Hypothalamus (tissue), 51 donors: ENCODE measurements around the gene FEN1.

ENCODE experiments used
- DNase-seq, 51 donors: peaks; one replicate each; lab custom pipeline; 2025; lab: John Stamatoyannopoulos, UW

The FEN1 gene

GRCh38 chr11:61838501-61838900 is 45.8 kb downstream of the FEN1 start:
- no peak for DNase-seq

GRCh38 chr11:61838921-61839320 is 46.2 kb downstream of the FEN1 start:
- no peak for DNase-seq

- DNase-seq = no peak
Measured at GRCh38 chr11:61839742-61840141, 47.0 kb downstream of the FEN1 start.

GRCh38 chr11:61840371-61840770 is 47.7 kb downstream of the FEN1 start:
- DNase-seq = no peak

- DNase-seq = peak in 30 of 51 donors; percentile 14 to 76 (median 44)
Measured at GRCh38 chr11:61841636-61842527, 49.2 kb downstream of the FEN1 start.

- no peak for DNase-seq
Measured at GRCh38 chr11:61842528-61842820, 49.8 kb downstream of the FEN1 start.

GRCh38 chr11:61844909-61845565 is 52.3 kb downstream of the FEN1 start:
- no peak for DNase-seq

GRCh38 chr11:61846362-61847020 is 53.8 kb downstream of the FEN1 start:
- DNase-seq = no peak
